DND-41 (cell line): Measurements from ENCODE around the gene SLC35A5.
A peak's percentile ranks its signal among the peaks of the same experiment; 100 is the strongest.
"Not testable (repeated sequence)": the region's sequence is repeated elsewhere in the genome, so short reads cannot be mapped to it uniquely, and the experiment has no call there.

Experiments used
- ATAC-seq: fragments of 200-7000 bp; cut with Tn5 transposase; 3 replicates; pipeline ENCODE4 v1.9.1; 2021; ENCODE audit warnings: low read depth; ENCODE audit not compliant: insufficient read depth
- DNase-seq: peaks from one replicate; pipeline ENCODE4 v3.0.0-alpha.2; 2020
- H2AFZ ChIP-seq: 2 replicates; pipeline ENCODE4 v1.6.0; 2012; ENCODE audit warnings: low read depth, low read length
- H3K27ac ChIP-seq: 2 replicates; pipeline ENCODE4 v1.5.1; 2012; ENCODE audit warnings: low read length, inconsistent platforms
- H3K27me3 ChIP-seq: fragments of 200-600 bp; sonication (generic); 2 replicates; pipeline ENCODE4 v1.6.0; 2012; ENCODE audit warnings: low read length, mild to moderate bottlenecking, inconsistent platforms; ENCODE audit not compliant: insufficient read depth, poor library complexity
- H3K36me3 ChIP-seq: 2 replicates; pipeline ENCODE4 v1.5.1; 2012; ENCODE audit warnings: low read length, inconsistent platforms; ENCODE audit not compliant: insufficient read depth
- H3K4me1 ChIP-seq: 2 replicates; pipeline ENCODE4 v1.5.1; 2012; ENCODE audit warnings: mild to moderate bottlenecking, low read length; ENCODE audit not compliant: insufficient read depth
- H3K4me2 ChIP-seq: 2 replicates; pipeline ENCODE4 v1.6.0; 2012; ENCODE audit warnings: mild to moderate bottlenecking, moderate library complexity, low read length, inconsistent platforms; ENCODE audit not compliant: insufficient read depth
- H3K4me3 ChIP-seq, 2 experiments: fragments of 200-600 bp in 1 of 2; shearing (Covaris generic) in 1 of 2; 2 replicates each; pipeline ENCODE4 v1.5.1; 2012 to 2016; ENCODE audit warnings: inconsistent platforms in 2 of 2, low read length in 2 of 2, mild to moderate bottlenecking in 2 of 2, low read depth in 1 of 2, moderate library complexity in 1 of 2
- H3K79me2 ChIP-seq: 2 replicates; pipeline ENCODE4 v1.6.0; 2012; ENCODE audit warnings: low read length, inconsistent platforms; ENCODE audit not compliant: insufficient read depth
- H3K9ac ChIP-seq: 2 replicates; pipeline ENCODE4 v1.6.0; 2012; ENCODE audit warnings: low read depth, mild to moderate bottlenecking, inconsistent platforms, low read length, moderate library complexity
- H3K9me3 ChIP-seq: 2 replicates; pipeline ENCODE4 v1.5.1; 2012; ENCODE audit warnings: low read length, moderate library complexity, mild to moderate bottlenecking, inconsistent platforms; ENCODE audit not compliant: insufficient read depth, severe bottlenecking
- H4K20me1 ChIP-seq: 2 replicates; pipeline ENCODE4 v1.6.0; 2012; ENCODE audit warnings: low read length; ENCODE audit not compliant: insufficient read depth
- EZH2 ChIP-seq: IDR thresholded peaks from 3 replicates; pipeline ENCODE4 v1.6.1; 2012; ENCODE audit warnings: borderline replicate concordance, low read depth, mild to moderate bottlenecking, moderate library complexity, low read length, inconsistent platforms; ENCODE audit not compliant: severe bottlenecking
- TF ChIP-seq, protein P1 (sequence below): IDR thresholded peaks from 2 replicates; pipeline ENCODE4 v1.5.1; 2012; ENCODE audit warnings: borderline replicate concordance, low read length, moderate library complexity, mild to moderate bottlenecking; ENCODE audit not compliant: poor library complexity, severe bottlenecking; ENCODE audit errors: extremely low read depth

SLC35A5 gene

GRCh38 chr3:112560721-112561483 is 943 bp upstream of the SLC35A5 start:
- ATAC-seq (peak; percentile 41), DNase-seq (peak; percentile 75)
- H3K79me2 ChIP-seq = peaks cover 66% of the 10 kb centered on the region

DNA sequence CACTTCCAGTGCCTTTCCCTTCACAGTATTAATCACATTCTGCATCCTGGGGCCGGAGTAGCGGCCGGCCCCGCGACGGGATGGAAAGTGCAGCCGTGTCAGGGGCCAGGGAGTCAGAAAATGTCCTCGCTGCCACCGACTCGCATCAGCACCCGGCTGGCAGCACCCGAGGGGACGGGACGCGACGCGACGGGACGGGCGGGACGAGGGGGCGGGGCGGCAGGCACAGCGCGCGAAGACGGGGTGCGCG is 436 bp upstream of the SLC35A5 start:
- Histone ChIP-seq H2AFZ (peak overlapping the region; percentile 96), H3K9me3 (no peaks in the 10 kb centered on the region), H3K4me2 (peak overlapping the region; percentile 80), H3K4me3 (peak overlapping the region; percentile 67 to 96), H3K27ac (peak overlapping the region; percentile 98), H3K27me3 (no peaks in the 10 kb centered on the region), H3K9ac (peak overlapping the region; percentile 87), H4K20me1 (peaks cover 4% of the 10 kb centered on the region; the same call in 1 of the 2 replicates), H3K4me1 (peaks cover 38% of the 10 kb centered on the region), H3K79me2 (peaks cover 64% of the 10 kb centered on the region), H3K36me3 (peaks cover 23% of the 10 kb centered on the region)
- DNase-seq (no peak), ATAC-seq (peak; percentile 59)
- no peak for TF ChIP-seq EZH2
- TF ChIP-seq, protein P1, sequence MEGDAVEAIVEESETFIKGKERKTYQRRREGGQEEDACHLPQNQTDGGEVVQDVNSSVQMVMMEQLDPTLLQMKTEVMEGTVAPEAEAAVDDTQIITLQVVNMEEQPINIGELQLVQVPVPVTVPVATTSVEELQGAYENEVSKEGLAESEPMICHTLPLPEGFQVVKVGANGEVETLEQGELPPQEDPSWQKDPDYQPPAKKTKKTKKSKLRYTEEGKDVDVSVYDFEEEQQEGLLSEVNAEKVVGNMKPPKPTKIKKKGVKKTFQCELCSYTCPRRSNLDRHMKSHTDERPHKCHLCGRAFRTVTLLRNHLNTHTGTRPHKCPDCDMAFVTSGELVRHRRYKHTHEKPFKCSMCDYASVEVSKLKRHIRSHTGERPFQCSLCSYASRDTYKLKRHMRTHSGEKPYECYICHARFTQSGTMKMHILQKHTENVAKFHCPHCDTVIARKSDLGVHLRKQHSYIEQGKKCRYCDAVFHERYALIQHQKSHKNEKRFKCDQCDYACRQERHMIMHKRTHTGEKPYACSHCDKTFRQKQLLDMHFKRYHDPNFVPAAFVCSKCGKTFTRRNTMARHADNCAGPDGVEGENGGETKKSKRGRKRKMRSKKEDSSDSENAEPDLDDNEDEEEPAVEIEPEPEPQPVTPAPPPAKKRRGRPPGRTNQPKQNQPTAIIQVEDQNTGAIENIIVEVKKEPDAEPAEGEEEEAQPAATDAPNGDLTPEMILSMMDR = no peak

More at GRCh38 chr3:112560721-112561483, 943 bp upstream of the SLC35A5 start:
- Histone ChIP-seq H3K4me2 (peak overlapping the region; percentile 80), H3K27me3 (no peaks in the 10 kb centered on the region), H3K9ac (peak overlapping the region; percentile 87), H4K20me1 (peaks cover 4% of the 10 kb centered on the region; the same call in 1 of the 2 replicates), H3K9me3 (no peaks in the 10 kb centered on the region), H3K4me3 (peak overlapping the region; percentile 67 to 96), H3K4me1 (peaks cover 40% of the 10 kb centered on the region), H3K36me3 (peaks cover 24% of the 10 kb centered on the region), H3K27ac (peak overlapping the region; percentile 98), H2AFZ (peak overlapping the region; percentile 96)
- TF ChIP-seq EZH2 = no peak
- TF ChIP-seq, protein P1 = no peak

GRCh38 chr3:112564247-112564939 is 2.5 kb downstream of the SLC35A5 start:
- not testable (repeated sequence) for H3K9me3 ChIP-seq, H3K27me3 ChIP-seq, H3K4me3 ChIP-seq, H3K9ac ChIP-seq, DNase-seq, H2AFZ ChIP-seq, ATAC-seq, H3K27ac ChIP-seq, H4K20me1 ChIP-seq, H3K4me2 ChIP-seq
- Histone ChIP-seq H3K36me3 (peaks cover 13% of the 10 kb centered on the region; the same call in 1 of the 2 replicates), H3K79me2 (peaks cover 38% of the 10 kb centered on the region), H3K4me1 (peaks cover 27% of the 10 kb centered on the region)

DNA sequence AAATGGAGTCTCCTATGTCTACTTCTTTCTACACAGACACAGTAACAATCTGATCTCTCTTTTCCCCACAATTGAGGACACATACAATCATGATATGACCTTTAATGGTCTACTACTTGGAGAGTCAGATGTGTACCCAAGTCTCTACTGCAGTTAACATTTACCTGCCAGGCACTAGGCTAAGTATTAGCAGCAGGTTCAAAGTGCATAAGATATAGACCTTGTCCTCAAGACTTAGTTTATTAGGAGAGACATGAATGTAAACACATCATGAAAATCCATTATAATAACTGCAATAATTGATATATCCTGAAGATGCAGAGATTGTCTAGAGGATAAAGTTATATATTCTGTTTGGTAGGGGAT is 3.1 kb downstream of the SLC35A5 start:
- ATAC-seq (no peak), DNase-seq (no peak)
- H3K9me3 ChIP-seq = no peaks in the 10 kb centered on the region
- H3K4me1 ChIP-seq = peaks cover 22% of the 10 kb centered on the region
- peaks cover 10% of the 10 kb centered on the region for H3K36me3 ChIP-seq
- H3K27me3 ChIP-seq = no peaks in the 10 kb centered on the region
- TF ChIP-seq, protein P1 = no peak
- TF ChIP-seq EZH2 = no peak
- no peak overlapping the region for H3K4me2 ChIP-seq
- no peak overlapping the region for H3K27ac ChIP-seq
- no peak overlapping the region for H3K9ac ChIP-seq
- no peak overlapping the region for H3K4me3 ChIP-seq
- no peaks in the 10 kb centered on the region for H4K20me1 ChIP-seq
- no peak overlapping the region for H2AFZ ChIP-seq
- H3K79me2 ChIP-seq = peaks cover 33% of the 10 kb centered on the region
